GM19025 (cell line): ENCODE data around the gene LDAH.

ENCODE experiments used
- ATAC-seq: cut with Tn5 transposase; IDR thresholded peaks from one replicate; pipeline ENCODE4 v1.9.1; 2021; ENCODE audit warnings: mild to moderate bottlenecking, low read depth, moderate library complexity; ENCODE audit not compliant: unreplicated experiment

Gene LDAH

DNA sequence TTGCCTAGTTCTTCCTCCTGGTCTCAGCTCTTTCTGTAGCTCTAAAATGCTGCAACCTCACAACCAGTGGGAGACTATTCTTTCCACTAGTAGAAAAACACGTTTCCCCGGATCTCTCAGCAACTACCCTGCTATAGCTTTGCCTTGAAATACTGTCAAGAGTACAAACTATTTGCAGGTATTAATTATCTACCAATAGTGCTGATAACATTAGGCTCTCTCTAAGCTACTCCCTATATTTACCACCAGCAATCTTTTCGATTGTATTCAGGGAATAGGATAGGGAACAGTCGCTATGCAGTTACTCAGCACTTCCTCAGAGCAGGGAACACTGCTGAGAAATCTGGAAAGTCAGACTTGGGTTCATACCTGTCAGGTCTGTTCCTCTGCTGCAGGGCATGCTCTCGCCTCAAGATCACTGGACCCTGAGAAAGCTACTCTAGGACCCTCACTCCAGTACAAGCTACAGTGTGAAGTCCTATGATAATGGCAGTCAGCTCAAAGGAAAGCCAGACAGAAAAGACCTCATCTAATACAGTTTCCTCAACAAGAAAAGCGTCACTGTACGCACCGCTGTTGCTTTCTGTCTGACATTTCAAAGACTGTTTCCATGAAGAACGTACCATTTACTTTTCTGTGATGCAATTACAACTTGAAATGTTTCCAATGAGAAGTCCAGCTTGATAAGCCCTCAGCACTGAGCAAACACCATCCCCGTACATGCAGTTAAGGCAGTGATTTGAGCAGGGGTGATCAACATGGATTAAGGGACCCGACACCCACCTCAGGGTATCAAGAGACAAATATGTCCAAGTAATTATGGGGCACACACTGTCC lies 133.3 kb downstream of the LDAH start:
- no peak for ATAC-seq

DNA sequence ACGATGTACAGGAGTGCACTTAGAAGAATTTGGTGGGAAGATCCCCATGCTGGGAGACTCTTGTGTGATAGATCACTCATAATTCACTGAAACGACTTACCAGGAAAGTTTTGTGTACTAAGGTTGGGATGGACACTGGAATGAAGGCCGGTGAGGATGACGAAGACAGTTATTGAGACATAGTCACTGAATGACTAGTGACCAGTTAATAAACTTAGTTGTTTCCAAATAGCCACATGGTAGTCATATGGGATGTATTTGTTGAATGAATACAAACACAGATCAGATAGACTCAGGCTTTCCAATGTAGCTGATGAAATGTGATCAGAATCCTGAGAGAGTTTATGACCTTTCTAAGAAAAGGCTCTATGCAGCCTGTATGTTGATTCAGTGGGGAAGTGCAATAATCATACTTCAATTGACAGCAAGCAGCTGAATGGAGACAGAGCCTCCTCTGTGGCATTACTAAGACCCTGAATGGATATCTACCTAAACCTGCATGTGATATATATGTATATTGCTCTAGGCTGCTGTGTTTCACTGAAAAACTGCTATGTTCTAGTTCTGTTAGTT lies 135.6 kb downstream of the LDAH start:
- no peak for ATAC-seq

DNA sequence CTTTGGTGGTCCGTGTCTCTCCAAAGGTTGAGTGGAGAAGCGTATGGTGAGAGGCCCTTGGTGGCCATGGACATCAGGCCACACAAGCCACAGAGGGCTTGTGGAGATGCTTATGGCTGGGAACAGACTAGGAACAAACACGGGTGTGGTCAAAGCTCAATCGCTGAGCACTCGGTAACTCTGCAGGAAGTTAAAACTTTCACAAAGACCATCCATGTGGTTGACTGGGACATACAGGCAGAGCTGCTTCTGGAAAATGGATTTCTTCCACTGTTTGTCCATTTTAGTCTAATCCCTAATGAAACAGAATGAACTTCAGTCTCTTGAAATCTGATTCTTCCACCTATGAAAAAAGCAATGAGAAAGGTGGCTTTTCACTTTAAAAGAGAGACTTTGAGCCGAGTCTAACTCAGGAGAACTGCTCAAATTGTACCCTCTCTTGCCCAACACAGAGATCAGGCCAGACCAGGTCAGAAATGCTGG lies 138.3 kb downstream of the LDAH start:
- no peak for ATAC-seq

DNA sequence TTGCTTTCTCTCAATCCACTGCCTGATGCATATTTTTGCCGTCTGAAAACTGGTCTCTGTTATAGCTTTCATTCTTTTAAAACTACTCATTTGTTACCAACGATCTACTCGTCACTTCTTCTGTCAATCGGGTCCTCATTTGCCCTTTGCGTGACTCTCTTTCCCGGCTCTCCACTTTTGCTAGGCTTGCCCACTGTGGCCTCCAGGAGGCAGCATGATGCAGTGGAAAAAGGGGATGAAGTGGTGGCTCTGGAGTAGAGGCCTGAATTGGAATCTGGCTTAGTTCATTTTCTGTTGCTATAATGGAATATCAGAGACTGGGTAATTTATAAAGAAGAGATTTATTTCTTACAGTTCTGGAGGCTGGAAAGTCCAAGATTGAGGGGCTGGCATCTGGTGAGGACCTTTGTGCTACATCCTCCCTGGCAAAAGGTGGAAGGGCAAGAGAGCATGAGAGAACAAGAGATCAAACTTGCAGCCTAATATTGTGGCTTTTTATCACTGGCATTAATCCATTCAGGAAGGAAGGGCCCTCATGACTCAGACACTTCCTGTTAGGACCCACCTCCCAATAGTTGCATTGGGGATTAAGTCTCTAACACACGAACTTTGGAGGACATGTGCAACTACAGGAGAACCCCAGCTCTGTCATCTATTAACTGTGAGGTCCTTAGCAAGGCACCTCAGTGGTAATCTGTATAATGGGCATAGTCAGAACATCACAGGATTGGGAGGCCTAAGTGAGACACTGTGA lies 140.6 kb downstream of the LDAH start:
- ATAC-seq = no peak

DNA sequence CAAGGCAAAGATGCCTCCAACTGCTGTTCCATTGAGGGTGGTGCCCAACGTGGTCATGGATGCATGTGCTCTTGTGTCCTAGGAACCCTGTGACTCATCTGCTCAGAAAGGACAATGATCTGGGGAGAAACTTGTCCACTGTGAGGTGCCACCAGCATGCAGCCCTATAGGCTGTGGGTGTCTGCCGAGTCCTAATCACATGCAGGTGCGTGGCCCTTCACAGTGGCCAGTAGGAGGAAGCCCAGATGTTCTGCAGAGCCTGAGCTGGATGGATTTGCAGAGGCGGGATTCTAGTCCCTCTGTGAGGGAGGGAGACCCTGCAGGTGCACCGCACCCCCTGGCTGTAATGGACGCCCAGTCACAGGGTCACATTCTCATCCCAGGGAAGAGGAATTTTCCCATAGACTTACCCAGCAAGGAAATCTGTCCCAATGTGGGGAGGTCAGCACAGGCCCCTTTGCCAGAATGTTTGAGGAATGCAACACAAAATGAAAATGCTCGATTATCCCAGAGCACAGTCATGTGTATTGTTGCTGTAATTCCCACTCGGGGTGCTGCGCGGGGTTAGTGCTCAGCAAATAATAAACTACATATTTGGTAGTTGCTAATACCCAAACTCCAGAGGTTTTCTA lies 142.0 kb downstream of the LDAH start:
- ATAC-seq = no peak

DNA sequence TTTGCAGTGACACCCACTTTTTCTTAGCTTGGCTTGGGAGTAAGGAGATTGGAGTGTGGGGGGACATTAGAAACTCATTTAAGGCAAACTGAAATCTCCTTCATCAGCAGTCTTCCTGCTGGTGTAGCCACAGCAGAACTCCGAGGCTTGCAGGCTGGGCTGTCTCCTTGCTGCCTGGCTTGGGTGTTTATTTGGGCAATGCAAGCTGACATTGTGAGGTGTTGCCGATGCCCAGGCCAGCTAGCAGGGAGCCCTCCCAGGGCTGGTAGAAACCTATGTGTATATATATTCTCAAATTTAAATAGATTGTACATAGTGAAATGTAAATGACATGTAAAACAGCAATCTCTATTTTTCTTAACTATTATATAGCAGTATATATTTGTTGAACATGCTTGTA lies 144.1 kb downstream of the LDAH start:
- no peak for ATAC-seq

DNA sequence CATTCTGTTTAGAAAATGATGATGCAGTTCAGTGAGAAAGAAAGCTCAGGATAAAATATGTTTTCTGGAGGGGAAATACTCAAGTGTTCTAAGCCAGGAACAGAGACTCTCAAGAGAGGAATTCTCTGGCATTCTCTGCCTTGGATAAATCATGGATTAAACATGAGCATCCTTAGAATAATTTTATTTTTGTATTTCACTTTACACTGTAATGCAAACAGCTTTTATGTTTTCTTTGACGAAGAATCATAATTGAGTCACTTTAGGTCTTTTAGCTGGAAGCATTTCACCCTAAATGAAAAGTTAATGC lies 144.9 kb downstream of the LDAH start:
- no peak for ATAC-seq

DNA sequence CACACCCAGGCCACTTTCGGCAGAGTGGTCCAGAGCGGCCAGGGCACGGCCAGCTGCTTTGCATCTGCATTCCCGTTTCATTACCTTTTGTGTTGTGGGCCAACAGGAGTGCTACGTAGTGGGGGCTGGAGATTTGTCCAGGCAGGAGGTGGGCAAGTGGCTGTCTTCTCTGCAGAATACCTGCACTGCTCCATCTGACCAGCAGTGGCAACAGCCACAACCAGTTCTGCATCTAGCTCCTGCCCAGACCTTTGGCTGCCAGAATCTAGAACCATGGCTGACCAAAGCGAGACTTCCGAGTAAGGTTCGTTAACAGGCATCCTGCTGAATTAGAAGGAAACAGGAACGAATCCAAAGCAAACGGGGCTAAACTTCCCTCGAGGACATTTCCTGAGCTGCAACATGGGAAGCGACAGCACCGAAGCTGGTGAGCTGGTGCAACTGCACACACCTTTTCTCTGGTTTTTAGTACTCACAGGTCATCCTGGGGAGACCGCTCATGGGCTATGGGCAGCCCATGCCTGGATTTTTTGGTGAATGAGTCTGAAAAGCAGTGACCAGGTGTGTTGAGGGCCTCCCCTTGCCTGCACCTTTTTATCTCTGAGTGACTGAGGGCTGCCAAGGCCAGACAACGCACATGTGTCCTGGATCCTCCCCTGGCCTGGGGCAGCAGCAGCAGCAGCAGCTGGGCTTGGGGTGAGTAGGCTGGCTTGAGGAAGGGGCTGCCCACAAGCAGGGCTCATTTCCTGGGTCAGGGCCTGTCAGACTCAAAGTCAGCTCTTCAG lies 145.4 kb downstream of the LDAH start:
- ATAC-seq = peak; percentile 14

DNA sequence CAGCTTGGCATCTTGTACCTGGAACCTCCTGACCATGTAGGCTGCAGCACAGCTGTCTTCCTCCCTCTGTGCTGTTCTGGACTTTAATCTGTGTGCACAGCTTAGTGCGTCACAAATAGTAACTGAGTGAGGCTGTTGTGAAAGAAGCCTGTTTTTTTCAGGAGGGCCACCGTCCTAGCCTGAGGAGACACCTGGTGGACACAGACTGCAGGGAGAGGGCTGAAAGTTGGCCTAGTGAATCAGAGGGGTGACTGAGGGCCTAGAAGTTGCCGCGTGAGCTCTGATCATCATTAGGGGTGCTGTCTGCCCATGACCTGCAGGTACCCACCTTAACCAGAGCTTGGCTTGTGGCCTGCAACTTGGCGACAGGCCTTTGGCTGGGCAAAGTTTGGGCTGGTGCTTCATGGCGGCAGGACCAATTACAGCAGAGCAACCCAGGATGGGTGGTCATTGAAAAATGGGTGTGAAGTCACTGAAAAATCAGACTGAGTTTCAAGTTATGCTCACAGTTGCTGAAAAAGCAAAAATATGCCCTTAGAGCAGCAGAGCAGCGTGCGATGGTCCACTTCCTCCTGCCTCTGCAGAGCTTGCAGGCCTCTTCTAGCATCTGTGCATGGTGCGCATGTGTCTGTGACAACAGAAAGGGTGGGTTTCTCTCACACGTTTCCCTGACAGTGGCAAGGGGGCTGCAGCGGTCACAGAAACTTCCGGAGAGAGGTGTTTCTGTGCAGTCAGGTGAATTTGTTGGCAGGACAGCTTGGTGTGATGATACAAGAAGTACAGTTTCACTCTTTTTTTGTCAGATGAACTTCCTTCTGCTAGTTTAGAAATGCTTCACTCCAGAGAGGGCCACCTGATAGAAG lies 146.3 kb downstream of the LDAH start:
- peak; percentile 75 for ATAC-seq

DNA sequence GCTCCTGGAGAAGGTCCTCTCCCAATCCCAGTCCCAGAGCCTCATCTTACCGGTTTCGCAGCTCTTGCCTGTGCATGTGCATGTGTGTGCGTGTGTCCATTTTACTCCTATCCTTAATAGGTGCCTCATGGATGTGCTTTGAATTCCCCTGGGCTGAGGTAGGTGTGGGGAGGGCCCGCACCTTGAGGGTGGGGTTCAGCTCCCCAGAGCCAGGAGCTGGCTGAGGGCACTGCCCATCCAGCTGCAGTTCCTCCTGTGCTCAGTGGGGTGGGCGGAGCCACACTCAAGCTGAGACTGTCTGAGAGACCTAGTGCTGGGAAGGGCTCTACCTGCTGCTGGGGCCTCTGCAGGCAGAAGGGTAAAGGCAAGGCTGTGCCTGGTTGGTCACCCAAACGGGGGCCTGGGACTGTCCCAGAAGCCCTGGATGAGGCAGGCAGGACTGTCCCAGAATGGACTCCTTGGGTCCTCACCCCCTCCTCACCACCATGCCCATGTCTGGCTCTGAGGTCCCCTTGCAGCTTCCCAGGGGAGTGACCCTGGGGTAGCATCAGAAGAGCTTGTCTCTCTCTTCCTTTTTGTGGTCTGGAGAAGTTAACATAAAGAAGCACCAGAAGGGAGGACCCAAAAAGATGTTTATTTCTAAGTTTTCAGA lies 147.1 kb downstream of the LDAH start:
- peak; percentile 54 for ATAC-seq

DNA sequence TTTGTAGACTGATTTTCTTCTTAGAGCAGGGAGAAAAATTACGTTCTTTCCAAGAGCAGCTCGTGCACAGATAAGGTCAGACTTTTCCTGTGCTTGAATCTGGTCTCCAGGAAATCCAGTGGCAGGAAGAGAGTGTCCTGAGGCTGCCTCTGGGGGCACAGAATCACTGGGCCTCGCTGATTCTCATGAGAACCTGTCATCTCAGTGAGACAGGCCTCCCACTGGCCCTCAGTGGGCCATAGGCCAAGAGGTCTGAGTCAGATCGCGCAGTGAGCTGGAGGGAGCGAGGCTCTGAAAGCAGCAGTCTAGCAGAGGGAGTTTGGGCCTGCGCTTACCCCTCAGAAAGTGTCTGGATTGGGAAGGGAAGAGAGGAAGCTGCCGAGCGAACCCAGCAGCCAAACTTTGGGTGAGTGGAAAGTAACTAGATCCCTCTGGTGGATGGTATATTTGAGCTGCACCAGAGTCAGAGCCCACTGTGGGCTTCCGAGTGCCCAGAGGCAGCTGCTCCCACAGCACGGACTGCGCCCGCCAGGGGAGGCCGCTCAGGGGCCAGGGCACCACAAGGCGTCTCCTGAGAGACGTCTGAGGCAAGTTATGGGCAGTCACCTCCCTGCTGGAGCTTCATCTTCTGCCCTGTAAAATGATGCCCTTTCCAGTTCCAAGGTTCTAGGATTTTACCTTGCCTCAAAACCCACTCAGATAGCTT lies 147.8 kb downstream of the LDAH start:
- ATAC-seq = no peak

DNA sequence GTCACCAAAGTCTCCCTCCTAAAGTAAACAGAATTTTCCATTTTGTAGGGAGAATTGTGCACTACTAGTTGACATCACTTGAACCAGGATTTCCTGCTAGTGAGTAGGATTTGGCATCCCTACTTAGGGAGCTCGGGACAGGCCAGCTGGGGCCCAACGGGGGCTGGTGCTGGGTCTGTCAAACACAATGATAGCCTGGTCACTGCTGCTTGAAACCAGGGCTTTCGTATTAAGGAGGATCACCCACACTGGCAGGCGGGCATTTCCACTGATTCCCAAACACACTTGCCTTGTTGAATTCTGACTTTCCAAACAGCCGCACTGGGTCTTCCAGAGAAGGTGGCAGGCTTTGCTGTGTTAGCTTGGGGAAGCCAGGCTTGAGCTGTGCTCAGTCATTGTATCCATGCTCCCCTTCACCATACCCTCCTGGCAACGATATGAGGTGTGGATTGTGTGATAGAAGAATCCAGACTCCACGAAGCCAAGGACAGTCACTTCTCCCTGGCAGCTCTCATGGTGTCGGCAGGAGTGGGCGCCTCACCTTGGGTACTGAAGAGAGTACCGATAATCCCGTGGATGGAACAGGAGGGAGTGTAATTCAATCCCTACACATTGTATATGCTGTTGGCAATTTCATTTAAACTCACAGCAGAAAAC lies 148.5 kb downstream of the LDAH start:
- no peak for ATAC-seq

DNA sequence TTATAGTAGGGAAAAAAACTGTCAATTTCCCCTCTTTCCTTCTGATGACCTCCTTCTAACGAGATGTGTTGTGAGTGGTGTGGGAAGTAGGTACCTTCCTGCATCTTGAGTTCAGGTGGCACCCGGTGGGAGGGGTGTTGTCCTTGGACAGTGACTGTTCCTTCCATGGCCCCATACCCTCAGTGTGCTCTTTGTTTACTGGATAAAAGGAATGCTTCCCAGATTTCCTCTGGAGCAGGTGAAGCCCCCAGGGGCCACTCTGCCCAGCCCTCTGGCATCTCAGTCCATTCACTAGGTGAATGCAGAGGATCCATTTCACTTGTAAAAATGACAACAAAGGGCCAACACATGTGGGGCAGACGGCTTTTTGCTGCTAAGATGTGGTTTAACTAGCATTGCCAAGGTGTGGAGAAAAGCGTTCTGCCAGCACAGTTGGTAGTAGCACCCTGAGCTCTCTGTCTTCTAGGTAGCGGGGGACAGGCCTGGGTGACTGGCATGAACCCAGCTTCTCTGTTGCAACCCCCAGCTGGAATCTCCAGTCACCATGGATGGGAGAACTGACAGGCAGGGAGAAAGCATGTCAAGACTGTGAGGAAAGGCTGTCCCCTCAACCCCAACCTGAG lies 149.1 kb downstream of the LDAH start:
- ATAC-seq = no peak

DNA sequence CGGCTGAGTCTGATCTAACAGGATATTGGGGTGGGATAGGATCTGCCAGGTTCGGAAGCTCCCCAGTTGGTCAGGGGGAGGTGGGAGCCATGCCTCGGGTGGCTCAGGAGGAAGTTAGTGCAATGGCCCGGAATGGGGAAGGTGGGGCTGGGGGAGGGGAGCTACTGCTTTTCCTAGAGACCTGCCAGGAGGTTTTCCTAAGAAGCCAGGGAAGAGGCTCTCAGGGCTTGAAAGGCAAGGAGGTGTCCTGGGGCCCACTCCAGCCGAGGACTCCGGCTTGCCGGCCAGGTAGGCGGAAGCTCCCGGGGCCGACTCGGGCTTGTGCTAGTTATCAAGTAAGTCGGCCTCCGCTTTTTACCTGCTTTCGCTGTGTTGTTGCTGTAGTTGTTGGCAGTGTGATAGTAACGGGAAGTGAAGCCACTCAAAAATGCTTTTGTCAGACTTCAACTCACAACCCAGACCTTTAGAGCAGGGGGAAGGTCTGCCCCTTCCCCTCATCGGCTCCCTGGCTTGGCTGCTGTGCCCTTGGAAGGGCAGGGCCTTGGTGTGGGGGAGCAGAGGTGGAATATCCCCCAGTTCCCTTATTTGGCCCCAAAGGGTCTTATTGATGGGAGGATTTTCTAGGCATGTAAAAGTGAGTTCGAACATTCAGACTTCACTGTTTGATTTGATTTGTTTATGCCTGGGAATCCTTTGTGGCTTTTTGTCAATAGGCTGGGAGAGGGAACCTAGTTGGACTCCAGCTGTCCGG lies 150.5 kb downstream of the LDAH start:
- ATAC-seq = no peak

DNA sequence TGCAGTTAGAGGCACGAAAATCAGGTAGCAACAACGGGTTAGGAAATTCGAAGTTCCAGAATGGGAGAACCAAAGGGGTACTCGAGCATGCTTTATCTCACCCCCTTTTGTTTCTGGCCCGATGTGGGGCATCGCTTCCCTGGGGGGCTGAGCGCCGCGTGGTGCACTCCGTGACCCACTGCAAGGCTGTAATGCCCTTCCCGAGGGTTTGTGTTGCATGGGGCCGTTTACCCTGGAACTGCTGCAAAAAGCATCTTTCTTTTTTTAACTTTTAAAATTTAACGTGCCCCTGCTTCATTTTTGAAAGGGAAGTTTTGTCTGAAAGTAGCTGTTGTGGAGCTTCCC lies 151.2 kb downstream of the LDAH start:
- ATAC-seq = no peak

DNA sequence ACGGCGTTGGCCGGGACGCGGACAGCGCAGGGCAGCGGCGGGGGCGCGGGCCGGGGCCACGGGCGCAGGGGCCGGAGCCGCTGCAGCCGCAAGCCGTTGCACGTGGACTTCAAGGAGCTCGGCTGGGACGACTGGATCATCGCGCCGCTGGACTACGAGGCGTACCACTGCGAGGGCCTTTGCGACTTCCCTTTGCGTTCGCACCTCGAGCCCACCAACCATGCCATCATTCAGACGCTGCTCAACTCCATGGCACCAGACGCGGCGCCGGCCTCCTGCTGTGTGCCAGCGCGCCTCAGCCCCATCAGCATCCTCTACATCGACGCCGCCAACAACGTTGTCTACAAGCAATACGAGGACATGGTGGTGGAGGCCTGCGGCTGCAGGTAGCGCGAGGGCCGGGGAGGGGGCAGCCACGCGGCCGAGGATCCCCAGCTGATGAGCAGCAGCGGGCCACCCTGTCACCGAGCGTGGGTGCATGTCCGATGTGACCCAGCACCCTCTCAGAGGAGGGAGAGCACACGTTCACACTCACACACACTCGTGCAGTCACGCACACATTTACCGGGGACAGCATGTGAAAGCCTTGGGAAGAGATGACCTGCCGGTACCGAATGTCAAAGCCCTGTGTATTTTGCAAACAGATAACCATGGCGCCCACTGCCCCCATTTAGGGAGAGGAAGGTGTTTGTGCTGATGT lies 151.7 kb downstream of the LDAH start:
- ATAC-seq = no peak
